ENCODE data around the gene WNT4. TPM values are rescaled to one million over a fixed set of nuclear protein-coding genes. Genes with fewer than 3 reads are reported as not detected.

Gene WNT4
- total and polyA plus RNA-seq, 10 donors, result 0.07 to 0.47 (median 0.16) TPM; not detected in 1

DNA sequence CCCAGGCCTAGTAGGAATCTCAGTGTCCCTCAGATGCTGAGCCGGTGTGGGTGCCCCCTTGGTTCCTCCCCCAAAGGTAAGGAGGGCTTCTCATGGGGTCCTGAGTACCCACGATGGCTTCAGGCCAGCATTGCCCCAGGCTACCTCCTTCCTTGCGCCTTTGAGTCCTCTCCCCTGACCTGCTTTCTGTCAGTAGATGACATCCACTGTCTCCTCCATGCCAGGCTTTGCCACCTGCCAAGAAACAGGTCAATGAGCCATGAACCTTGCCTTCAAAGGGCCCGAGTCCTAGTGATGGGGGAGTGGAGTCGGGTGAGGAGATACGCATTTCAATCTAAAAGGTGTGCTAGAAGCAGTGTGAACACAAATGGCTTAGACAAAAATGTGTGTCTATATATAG, 15.6 kb downstream of the WNT4 start:
- Histone ChIP-seq H3K9me3 (no peaks in the 10 kb centered on the region), H3K36me3 (no peaks in the 10 kb centered on the region), H3K4me1 (peaks cover 0 to 15% (median 4%) of the 10 kb centered on the region in 6 donors), H3K4me3 (no peak overlapping the region), H3K27me3 (replicated peaks in 1 of 7) (peaks cover 0 to 8% (median 0%) of the 10 kb centered on the region in 7 donors), H3K27ac (no peak overlapping the region)
- DNase-seq, result peak; percentile 25
- TF ChIP-seq POLR2AphosphoS5 (IDR thresholded peaks at IDR 0.05), result no peak
- TF ChIP-seq POLR2A (IDR thresholded peaks at IDR 0.05), result no peak
- intact Hi-C loops (cut with DNase I; ENCODE audit: low total_unique reads), result no loop called here
- 80 to 89% (median 84%) methylated on average over 6 of the region's 6 CpGs for WGBS, 5 donors

DNA sequence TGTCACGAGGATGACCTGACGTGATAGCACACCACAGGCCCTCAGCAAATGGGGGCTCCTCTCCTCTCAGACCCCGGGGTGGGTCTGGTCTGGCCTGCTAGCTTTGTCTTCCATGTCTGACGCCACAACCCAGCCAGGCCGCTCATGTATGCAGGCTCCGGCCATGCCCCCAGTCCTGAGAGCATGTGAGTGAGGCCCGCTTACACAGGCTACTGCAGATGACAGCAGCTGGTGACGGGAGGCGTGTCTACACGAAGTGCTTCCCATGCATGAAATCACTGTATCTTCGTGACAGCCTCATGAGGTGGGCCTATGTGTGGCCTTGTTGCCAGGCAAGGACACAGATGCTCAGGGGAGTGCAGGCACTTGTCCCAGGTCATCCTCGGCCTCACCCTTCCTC, 16.4 kb downstream of the WNT4 start:
- Histone ChIP-seq H3K4me1 (peaks cover 0 to 10% (median 2%) of the 10 kb centered on the region in 6 donors), H3K36me3 (peaks cover 0 to 3% (median 0%) of the 10 kb centered on the region in 6 donors), H3K27me3 (replicated peaks in 1 of 7) (peaks cover 0 to 1% (median 0%) of the 10 kb centered on the region in 7 donors), H3K9me3 (no peaks in the 10 kb centered on the region), H3K4me3 (no peak overlapping the region), H3K27ac (no peak overlapping the region)
- TF ChIP-seq POLR2A (IDR thresholded peaks at IDR 0.05) (no peak), POLR2AphosphoS5 (IDR thresholded peaks at IDR 0.05) (peak in 2 of 3 donors; percentile 10 to 29)
- TF ChIP-seq, protein P1, sequence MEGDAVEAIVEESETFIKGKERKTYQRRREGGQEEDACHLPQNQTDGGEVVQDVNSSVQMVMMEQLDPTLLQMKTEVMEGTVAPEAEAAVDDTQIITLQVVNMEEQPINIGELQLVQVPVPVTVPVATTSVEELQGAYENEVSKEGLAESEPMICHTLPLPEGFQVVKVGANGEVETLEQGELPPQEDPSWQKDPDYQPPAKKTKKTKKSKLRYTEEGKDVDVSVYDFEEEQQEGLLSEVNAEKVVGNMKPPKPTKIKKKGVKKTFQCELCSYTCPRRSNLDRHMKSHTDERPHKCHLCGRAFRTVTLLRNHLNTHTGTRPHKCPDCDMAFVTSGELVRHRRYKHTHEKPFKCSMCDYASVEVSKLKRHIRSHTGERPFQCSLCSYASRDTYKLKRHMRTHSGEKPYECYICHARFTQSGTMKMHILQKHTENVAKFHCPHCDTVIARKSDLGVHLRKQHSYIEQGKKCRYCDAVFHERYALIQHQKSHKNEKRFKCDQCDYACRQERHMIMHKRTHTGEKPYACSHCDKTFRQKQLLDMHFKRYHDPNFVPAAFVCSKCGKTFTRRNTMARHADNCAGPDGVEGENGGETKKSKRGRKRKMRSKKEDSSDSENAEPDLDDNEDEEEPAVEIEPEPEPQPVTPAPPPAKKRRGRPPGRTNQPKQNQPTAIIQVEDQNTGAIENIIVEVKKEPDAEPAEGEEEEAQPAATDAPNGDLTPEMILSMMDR (IDR thresholded peaks at IDR 0.05 in 8 of 11, conservative IDR thresholded peaks at IDR 0.05 in 3 of 11), result no peak
- intact Hi-C loops (cut with DNase I; ENCODE audit: low total_unique reads), result no loop called here
- DNase-seq, result peak; percentile 70
- WGBS, 5 donors, result 75 to 83% (median 81%) methylated on average over 4 to 12 of the region's 12 CpGs

DNA sequence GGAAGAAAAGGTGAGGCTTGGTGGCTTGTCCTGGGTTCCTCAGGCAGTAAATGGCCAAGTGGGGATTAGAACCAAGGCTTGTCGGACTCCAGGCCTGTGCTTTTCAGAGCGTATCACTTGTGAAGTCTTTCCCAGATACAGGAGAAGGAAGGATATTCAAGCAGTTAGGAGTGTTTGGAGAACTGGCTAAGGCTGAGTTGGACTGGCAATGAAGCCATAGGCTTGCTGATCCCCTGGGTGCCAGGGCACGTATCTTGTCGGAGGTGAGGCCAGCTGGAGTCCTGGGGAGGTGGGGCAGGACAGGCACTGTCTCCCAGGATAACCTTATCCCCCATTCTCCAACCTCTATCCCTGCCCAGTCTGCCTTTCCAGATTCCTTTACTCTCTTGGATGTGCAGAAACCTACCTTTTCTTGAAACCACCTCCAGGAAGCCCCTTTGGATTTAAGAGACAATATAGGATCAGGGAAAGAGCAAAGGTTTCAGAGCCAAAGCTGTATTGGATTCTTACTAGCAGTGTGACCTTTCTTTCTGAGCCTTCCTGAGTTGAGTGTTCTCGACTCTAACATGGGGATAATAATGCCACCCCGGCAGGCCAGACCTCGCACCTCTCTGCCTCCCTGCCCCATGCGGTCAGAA, 18.2 kb downstream of the WNT4 start:
- intact Hi-C loops (cut with DNase I; ENCODE audit: low total_unique reads), result no loop called here
- H3K27me3 ChIP-seq (replicated peaks in 1 of 7), result no peaks in the 10 kb centered on the region
- WGBS, 5 donors, result 85 to 96% (median 91%) methylated on average over 8 of the region's 8 CpGs

DNA sequence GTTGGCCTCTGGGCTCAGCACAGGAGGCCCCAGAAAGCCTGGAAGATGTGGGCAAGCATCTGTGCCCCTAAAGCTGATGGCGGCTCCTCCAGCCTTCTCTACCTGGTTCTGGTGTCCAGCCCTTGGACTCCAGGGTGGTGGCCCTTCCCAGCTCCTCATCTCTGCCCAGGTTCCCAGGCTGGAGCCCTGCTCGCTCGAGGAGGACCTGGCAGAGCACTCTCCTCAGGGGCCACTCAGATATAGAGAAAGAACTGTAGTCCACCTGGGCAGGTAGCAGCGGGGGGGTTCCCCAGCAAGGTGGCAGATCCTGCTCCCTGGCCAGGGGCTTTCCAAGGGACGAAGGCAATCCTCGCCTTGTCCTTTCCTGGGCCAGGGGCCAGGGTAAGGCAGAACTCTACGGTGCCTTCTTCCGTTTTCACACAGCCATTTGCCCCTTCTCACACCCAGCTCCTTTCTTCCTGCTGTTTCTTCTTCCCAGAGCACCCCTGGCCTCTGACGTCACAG, 18.9 kb downstream of the WNT4 start:
- H3K4me1 ChIP-seq, result peaks cover 0 to 18% (median 2%) of the 10 kb centered on the region in 6 donors
- H3K27ac ChIP-seq, result no peak overlapping the region
- intact Hi-C loops (cut with DNase I; ENCODE audit: low total_unique reads), result no loop called here
- H3K9me3 ChIP-seq, result no peaks in the 10 kb centered on the region
- peaks cover 0 to 29% (median 11%) of the 10 kb centered on the region in 6 donors for H3K36me3 ChIP-seq
- no peak overlapping the region for H3K4me3 ChIP-seq
- no peaks in the 10 kb centered on the region for H3K27me3 ChIP-seq (replicated peaks in 1 of 7)
- peak; percentile 56 for DNase-seq
- TF ChIP-seq POLR2AphosphoS5 (IDR thresholded peaks at IDR 0.05), result peak in 1 of 3 donors; percentile 25
- no peak for TF ChIP-seq POLR2A (IDR thresholded peaks at IDR 0.05)
- WGBS, 5 donors, result 75 to 92% (median 89%) methylated on average over 6 to 9 of the region's 9 CpGs

More for the DNA sequence above, 18.2 kb downstream of the WNT4 start:
- peaks cover 0 to 21% (median 8%) of the 10 kb centered on the region in 6 donors for H3K36me3 ChIP-seq
- DNase-seq, result no peak
- no peak for TF ChIP-seq POLR2AphosphoS5 (IDR thresholded peaks at IDR 0.05)
- TF ChIP-seq, protein P1 (IDR thresholded peaks at IDR 0.05 in 8 of 11, conservative IDR thresholded peaks at IDR 0.05 in 3 of 11), result no peak
- TF ChIP-seq POLR2A (IDR thresholded peaks at IDR 0.05), result no peak
- no peaks in the 10 kb centered on the region for H3K9me3 ChIP-seq
- H3K4me1 ChIP-seq, result peaks cover 0 to 10% (median 2%) of the 10 kb centered on the region in 6 donors
- H3K4me3 ChIP-seq, result no peak overlapping the region
- H3K27ac ChIP-seq, result no peak overlapping the region

DNA sequence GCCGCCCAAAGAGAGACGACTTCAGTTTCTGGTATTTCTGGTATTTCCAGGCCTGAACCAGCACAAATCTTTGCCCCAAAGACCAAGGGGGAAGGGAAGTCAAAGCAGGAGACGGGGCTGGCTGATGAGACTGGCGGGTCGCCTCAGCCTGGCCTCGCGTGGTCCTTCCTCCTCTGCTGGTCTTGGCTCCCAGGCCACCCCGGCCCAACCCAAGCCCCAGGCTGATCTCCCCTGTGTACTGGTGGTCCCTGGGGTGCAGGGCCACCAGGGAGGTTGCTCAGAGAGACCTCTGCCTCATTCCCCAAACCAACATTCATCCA, 19.9 kb downstream of the WNT4 start:
- Histone ChIP-seq H3K9me3 (no peaks in the 10 kb centered on the region), H3K27me3 (replicated peaks in 1 of 7) (no peaks in the 10 kb centered on the region), H3K4me3 (no peak overlapping the region), H3K27ac (no peak overlapping the region), H3K36me3 (peaks cover 0 to 38% (median 12%) of the 10 kb centered on the region in 6 donors), H3K4me1 (peaks cover 0 to 23% (median 8%) of the 10 kb centered on the region in 6 donors)
- 71 to 96% (median 89%) methylated on average over 8 of the region's 8 CpGs for WGBS, 5 donors
- peak; percentile 33 for DNase-seq
- TF ChIP-seq POLR2AphosphoS5 (IDR thresholded peaks at IDR 0.05), result no peak
- TF ChIP-seq, protein P1 (IDR thresholded peaks at IDR 0.05 in 8 of 11, conservative IDR thresholded peaks at IDR 0.05 in 3 of 11), result no peak
- no peak for TF ChIP-seq POLR2A (IDR thresholded peaks at IDR 0.05)
- intact Hi-C loops (cut with DNase I; ENCODE audit: low total_unique reads), result no loop called here
